Posterior cingulate gyrus (tissue), 11 donors: ENCODE results near the gene MAN2A1.
"Not testable (repeated sequence)": the region's sequence is repeated elsewhere in the genome, so short reads cannot be mapped to it uniquely, and the experiment has no call there.

Experiments
- DNase-seq, 10 donors: peaks; one replicate each; pipeline versions ENCODE4 v3.0.0 to v3.0.0-alpha.2; 2020 to 2021; ENCODE audit warnings: mixed read lengths in 3 of 10
- intact Hi-C: fragments of 100-400 bp; cut with DNase I; formaldehyde crosslinking; loops from one replicate; pipeline ENCODE4 v1.15.1; 2023

MAN2A1 gene

GRCh38 chr5:109803854-109804253 lies 114.1 kb downstream of the MAN2A1 start:
- intact Hi-C loops: loop anchor here (10.0 kb wide), 1 partner anchor 109 kb away; no protein-coding TSS in a partner anchor
- no peak for DNase-seq

DNA sequence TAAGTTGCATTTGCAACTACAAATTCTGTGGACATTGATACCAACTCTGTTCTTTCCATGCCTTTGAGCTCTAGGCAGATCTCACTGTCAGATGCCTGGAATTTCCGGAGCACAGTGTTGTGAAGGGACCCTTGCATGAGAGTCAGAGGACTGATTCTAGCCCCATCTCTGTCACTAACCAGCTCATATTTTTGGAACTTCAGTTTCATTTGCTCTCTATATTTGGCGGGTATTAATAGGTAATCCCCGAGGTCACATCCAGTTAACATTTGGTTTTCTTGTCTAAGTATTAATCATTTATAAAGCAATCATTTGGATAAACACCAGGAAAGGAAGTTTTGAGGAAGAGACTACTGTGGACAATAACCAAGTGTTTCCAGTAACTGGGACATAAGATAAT lies 115.7 kb downstream of the MAN2A1 start:
- intact Hi-C loops: loop anchor here (10.0 kb wide), 1 partner anchor 111 kb away; no protein-coding TSS in a partner anchor
- no peak for DNase-seq

DNA sequence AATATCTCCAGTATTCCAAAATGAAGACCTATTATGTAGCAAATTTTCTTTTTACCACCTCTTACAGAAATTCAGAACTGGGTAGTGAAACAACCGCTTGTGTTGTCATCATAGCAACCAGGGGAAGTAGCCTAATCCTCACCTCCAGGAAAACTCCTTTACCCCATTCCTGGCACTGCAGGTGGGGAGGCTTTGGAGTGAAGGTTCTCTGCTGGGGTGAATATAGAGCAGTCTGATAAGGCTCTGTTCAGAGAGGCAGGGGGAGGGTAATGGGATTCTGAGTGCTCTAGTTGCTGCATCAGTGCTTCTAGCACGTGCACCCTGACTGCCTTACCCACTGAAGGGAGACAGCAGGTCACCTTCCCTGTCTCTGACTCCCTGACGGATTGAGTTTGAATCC lies 116.2 kb downstream of the MAN2A1 start:
- DNase-seq: no peak
- intact Hi-C loops: loop anchor here (10.0 kb wide), 1 partner anchor 111 kb away; no protein-coding TSS in a partner anchor

- no peak for DNase-seq
- intact Hi-C loops: no loop called here
Observed at GRCh38 chr5:109812698-109813097, 123.0 kb downstream of the MAN2A1 start.

DNA sequence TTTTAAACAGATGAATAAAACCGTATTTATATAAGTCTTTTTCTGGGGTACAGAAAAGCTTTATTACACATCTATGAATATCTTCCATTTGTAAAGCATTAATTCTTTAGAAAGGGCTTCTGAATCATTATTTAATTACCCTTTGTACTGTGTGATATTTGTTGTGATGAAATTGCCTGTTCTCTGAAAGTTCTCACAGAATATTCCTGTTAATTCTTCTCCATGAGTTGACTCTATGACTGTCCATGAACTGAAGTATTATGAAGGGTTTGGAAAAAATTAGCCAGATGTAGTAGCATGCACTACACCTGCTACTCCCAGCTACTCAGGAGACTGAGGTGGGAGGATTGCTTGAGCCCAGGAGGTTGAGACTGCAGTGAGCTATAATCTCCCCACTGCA lies 127.0 kb downstream of the MAN2A1 start:
- intact Hi-C loops: no loop called here
- DNase-seq: no peak

DNA sequence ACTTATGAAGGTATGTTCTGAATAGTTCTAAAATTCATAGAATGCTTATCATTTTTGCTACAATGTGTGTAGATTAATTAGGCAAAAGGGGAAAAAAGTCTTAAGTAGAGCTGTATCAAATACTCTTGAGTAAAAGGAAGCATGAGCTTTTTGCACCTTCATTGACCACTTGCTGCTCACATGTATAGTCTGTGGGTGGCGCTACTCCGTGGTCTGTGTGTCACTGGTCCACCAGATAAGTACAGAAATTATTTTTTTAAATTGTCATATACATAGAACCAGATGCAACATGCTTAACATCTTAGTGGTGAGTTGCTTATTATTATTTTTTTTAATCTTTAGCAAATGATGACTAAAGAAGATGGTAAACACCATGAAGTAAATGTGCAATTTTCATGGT lies 130.2 kb downstream of the MAN2A1 start:
- intact Hi-C loops: no loop called here
- DNase-seq: no peak

- intact Hi-C loops: no loop called here
- DNase-seq: no peak
Observed at GRCh38 chr5:109823597-109823996, 133.9 kb downstream of the MAN2A1 start.

DNA sequence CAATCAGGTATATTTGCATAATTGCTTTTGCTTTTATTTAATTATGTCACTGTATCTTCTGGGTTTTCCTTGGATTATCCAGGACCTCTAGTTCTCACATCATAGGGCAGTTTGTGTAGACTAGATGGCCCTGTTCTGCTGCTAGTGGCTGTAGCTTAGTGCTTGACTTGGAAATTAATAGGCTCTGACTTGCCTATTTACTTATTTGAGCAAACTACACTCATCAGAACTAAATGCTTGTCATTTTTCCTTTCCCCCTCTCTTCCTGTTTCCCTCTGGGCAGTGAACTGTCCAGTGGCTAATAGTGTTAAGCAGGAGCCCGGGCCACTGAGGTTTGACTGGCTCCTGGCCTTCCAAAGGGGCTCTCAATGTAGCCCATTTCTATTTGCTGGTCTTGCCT lies 135.7 kb downstream of the MAN2A1 start:
- intact Hi-C loops: no loop called here
- DNase-seq: no peak

- no peak for DNase-seq
- intact Hi-C loops: no loop called here
Observed at GRCh38 chr5:109826426-109826825, 136.7 kb downstream of the MAN2A1 start.

DNA sequence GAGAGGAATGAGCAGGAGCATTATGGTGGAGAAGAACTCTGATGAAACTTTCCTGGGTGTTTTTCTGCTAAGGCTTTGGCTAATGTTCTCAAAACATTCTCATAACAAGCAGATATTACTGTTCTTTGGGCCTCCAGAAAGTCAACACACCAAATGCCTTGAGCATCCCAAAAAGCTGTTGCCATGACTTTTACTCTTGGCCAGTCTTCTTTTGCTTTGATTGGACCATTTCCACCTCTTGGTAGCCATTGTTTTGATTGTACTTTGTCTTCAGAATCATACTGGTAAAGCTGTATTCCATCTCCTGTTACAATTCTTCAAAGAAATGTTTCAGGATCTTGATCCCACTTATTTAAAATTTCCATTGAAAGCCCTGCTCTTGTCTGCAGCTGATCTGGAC lies 139.6 kb downstream of the MAN2A1 start:
- intact Hi-C loops: no loop called here
- DNase-seq: no peak

- intact Hi-C loops: no loop called here
- no peak for DNase-seq
Observed at GRCh38 chr5:109830955-109831502, 141.3 kb downstream of the MAN2A1 start.

- intact Hi-C loops: not testable (repeated sequence)
- DNase-seq: peak in 2 of 10 donors; percentile 66 to 67
Observed at GRCh38 chr5:109832207-109833188, 142.8 kb downstream of the MAN2A1 start.

DNA sequence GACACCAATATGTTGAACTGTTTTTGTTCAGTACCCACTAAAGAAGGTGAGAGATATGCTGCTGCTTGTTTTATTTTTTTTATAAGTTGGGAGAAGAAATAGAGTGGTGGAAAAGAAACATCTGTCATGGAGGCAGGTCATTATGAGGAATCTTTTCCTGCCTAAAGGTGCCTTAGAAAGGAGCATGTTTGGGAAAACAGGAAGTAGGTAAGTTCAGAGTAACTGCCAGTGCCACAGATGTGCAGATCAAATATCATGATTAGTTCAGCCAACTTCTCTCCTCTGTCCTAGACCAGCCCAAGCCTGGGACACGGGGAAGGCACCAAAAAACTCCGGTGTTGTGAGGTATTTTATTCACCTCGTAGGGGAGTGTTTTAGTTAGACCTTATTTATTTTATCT lies 144.2 kb downstream of the MAN2A1 start:
- intact Hi-C loops: no loop called here
- DNase-seq: no peak

GRCh38 chr5:109836280-109836679 lies 146.6 kb downstream of the MAN2A1 start:
- intact Hi-C loops: no loop called here
- DNase-seq: peak in 1 of 10 donors; percentile 61

GRCh38 chr5:109837231-109837861 lies 147.6 kb downstream of the MAN2A1 start:
- DNase-seq: no peak
- intact Hi-C loops: no loop called here

GRCh38 chr5:109838157-109838556 lies 148.4 kb downstream of the MAN2A1 start:
- DNase-seq: no peak
- intact Hi-C loops: no loop called here

DNA sequence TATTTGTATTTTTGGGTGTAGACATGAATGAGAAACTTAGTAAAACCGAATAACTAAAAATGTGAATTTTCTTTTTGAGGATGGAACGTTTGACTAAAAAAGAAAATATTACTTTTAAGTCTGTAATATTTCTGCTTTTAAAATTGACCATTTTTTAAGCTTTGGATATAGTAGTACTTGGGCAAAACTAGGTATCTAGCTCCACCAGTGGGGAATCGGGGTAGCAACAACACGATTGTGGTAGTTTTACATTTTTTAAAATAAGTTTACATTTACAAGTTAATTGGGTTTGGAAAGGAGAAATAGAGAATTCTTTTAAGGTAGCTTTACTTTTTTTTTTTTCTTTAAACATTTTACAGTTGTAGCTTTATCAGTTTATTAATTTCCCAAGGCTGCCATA lies 154.4 kb downstream of the MAN2A1 start:
- intact Hi-C loops: no loop called here
- DNase-seq: no peak

- no peak for DNase-seq
- intact Hi-C loops: no loop called here
Observed at GRCh38 chr5:109844695-109845094, 155.0 kb downstream of the MAN2A1 start.

GRCh38 chr5:109848130-109848529 lies 158.4 kb downstream of the MAN2A1 start:
- intact Hi-C loops: no loop called here
- no peak for DNase-seq

DNA sequence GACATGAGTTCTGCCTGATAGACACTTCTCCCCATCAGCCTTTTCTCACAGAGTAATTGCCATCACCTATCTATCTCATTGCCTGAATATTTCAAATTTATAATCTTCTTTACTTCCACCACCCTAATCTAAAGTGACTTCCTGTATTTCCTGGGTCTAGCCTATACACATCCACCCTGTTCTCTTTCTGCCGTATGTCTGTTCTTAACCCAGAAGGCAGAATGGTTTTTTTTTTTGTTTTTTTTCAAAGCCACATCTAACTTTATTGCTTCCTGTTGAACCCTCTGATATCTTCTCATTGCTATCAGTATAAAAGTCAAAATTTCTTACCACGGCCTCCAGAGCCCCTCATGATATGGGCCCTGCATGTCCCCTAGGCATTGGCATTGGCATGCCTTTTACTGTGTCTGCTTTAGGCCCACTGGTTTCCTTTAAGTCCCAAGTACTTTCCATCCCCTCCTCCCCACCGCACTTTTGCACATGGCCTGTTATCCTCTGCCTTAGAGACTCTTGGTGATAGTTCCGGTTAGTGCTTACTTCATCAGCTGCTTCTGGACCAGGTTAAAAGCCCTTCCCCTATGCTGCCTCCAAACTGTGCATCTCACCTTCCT lies 159.9 kb downstream of the MAN2A1 start:
- no peak for DNase-seq

More for the DNA sequence above, 159.9 kb downstream of the MAN2A1 start:
- intact Hi-C loops: no loop called here
